NCI-H1694 treated with DMSO at 0.1 percent for 48 hours (cell line): ENCODE data around the gene ZNF236.
A peak's percentile ranks its signal among the peaks of the same experiment; 100 is the strongest.
"Not testable (repeated sequence)": the region's sequence is repeated elsewhere in the genome, so short reads cannot be mapped to it uniquely, and the experiment has no call there.

Experiments
- DNase-seq: peaks from one replicate; lab custom pipeline; 2025; lab: John Stamatoyannopoulos, UW

The ZNF236 gene

DNA sequence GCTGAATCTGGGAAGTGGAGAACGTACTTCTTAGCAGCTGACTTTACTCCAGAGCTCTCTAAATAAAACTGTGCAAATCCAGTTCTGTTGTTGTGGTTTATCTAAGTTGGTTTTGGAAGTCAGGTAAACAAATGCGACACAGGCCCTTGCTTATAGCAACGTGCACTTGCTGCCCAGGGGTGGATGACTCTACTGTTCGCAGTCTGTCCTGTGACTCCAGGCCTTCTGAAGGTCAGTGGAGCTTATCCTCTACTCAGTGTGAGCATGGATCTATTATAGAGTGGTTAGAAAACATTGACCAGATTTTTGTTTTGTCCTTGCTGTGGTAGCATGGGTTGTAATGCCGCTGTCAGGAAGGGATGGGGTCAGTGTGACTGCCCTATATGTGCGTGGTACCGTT lies 89.1 kb downstream of the ZNF236 start:
- no peak for DNase-seq

DNA sequence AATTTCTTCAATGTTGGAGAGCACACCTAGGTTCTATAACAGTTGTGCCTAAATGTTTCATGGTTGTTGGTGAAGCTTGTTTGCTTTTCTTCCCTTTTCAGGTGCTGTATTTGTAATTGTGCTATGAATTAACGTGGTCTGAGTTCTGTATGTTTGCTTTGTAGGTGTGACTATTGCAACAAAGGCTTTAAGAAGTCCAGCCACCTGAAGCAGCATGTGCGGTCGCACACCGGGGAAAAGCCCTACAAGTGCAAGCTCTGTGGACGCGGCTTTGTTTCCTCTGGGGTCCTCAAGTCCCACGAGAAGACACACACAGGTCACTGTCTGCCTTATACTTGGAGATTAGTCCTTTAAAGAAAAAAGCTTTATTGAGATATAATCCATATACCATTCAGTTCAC lies 91.2 kb downstream of the ZNF236 start:
- no peak for DNase-seq

DNA sequence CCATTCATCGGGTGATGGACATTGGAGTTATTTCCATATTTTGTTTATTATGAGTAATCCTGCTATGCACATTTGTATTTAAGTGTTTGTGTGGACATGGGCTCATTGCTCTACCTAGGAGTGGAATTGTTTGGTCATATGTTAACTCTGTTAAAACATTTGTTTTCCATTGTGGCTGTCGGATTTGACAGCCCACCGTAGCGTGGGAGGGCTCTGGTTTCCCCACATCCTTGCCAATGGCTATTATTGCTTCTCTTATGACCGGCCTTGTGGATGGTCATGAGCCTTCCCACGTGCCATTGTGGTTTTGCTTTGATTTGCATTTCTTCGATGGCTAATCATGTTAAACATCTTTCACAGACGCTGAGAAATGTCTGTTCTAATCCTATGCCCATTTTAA lies 92.0 kb downstream of the ZNF236 start:
- no peak for DNase-seq

DNA sequence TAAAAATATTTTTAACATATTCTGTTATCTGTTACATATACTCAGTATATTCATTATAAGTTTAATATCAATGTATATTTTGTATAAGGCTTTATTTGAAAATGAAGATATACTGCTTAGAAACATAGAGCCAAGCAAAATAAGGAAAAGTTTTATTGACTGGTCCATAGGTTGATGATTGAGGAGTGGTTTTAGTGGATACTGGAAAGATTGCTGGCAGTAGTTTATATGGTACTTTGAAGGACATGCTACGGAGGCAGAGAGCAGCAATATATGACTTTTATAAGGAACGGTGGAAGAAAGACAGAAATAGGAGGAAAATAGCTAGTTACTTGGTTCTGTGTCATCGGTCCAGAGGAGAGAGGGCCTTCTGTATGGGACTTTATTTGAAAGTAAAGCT lies 92.4 kb downstream of the ZNF236 start:
- no peak for DNase-seq

DNA sequence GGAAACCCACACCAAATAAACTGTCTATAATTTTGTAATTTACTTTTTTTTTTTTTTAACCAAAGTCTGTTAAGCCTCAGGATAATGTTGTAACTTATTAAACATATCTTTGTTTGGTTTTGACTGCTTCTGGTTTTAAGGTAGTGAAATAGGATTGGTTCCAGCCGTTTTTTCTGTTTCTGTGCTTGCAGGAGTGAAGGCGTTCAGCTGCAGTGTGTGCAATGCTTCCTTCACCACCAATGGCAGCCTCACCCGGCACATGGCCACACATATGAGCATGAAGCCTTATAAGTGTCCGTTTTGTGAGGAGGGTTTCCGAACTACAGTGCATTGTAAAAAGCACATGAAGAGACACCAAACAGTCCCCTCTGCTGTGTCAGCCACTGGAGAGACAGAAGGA lies 93.1 kb downstream of the ZNF236 start:
- no peak for DNase-seq

DNA sequence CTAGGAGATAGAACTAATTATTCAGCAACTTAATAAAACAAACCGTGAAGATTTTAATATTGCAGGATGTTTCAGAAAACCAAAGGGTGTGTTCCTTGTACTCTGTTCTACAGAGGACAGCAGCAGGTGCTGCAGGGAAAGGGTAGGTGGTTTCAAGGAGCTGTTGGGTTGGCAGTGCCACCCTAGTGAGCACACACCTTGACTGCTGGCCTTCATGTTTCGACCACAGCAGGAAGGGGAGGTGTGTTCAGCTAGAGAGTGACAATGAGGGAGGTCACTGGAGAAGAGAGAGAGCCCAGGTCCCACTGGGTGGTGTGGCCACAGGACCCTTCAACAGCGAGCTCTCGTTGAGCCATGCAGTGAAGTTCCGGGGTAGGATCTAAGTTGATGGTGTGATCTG lies 98.6 kb downstream of the ZNF236 start:
- no peak for DNase-seq

DNA sequence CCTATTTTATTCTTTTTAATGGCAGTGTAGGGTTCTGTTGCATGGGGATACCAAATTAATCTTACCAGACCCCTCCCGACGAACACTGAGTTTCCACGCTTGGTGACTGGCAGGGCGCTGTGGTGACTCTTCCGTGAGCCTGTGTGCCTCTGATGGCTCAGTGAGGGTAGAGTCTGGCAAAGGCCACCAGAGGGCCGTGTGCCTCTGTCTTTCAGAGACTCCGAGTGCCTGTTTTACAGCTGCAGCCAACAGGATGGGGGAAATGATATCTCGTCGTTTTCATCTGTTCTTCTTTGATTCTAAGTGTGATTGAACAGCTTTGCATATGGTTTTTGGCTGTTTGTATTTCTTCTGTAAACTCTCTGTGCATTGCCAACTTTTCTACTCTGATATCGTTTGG lies 99.8 kb downstream of the ZNF236 start:
- peak; percentile 19 for DNase-seq

DNA sequence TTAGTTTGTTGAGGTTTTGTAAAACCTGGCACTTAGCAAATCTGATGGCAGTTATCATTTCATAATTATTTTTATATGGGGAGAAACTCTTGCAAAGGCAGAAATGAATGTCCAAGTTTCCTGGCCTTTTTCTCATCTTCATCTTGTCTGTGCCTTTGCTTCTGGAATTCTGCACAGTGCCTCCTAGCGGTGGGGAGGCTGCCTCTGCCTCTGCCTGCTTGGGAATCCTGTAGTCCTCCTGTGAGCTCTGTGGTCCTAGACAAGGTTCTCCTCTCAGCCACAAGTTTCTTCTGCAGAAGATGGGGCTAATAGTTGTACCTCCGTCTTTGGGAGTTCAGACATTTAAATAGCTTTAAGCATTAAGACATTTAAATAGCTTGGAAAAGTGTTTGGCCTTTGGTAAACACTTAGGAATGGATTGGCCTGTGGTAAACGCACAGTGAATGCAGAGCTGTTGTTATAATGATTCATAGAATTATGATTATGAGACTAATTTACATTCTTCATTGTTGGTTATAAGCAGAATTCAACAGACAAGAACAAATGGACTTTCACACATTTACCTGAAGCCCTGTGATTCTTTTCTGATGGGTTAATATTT lies 101.2 kb downstream of the ZNF236 start:
- no peak for DNase-seq

DNA sequence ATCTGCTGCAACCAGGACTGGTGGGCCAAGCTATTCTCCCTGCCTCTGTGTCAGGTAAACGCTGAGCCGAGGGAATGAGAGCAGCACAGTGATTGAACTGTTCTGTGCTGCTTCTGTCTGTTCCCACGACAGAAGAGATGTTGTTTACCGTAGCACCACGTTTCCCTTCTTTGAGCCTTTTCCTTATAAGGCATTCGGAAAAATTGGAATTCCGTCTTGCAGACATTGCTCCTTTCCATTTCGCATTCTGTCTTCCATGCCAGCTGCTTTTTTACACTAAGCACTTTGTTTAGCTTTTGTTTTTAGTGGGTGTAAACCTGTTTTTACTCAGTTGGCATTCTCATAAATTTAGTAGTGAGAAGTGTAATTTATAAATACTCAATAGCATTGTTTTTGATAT lies 103.1 kb downstream of the ZNF236 start:
- DNase-seq: no peak

DNA sequence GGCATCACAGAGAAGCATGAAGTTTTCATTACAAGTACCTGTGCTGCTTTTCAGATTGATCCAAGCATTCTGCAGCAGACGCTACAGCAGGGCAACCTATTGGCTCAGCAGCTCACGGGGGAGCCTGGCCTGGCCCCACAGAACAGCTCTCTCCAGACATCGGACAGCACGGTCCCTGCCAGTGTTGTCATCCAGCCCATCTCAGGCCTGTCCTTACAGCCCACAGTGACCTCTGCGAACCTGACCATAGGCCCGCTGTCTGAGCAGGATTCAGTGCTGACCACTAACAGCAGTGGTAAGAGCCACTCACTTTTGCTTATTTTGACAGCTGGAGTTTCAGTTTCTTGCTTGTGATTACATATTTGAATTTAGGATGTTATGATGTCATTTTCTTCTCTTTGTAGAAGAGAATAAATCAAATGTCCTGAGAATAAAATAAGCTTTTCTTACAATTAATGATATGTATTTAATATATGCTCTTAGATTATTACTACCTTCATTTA lies 104.9 kb downstream of the ZNF236 start:
- DNase-seq: no peak

DNA sequence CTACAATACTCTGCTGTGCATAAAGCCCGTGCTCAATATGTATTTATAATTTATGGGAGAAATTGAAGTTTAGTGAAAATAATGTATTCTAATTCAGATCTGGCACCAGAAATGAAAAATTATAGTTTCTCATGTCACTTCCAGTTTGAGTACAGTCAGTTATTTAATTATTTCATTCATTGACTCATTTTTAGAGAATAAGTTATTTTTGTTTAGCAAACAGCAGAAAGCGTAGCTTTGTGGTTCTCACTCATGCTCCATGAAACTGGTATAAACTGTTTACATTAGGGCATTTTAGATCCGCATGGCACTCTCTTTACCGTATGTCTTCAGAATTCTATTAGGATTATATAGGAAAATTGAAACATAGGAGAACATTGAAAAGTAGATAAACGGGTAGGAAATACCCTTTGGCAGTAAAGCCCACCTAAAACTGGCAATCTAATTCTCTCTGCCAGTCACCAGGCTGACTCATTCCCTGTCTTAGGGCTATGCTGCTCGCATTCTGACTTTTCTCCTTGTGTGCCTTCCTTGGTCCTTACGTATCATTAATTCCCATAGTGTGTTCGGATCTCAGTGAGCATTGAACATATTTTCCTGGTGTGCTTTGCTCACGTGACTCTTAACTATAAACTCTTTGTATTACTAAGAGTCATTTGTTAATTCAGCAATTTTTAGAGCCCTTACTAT lies 106.0 kb downstream of the ZNF236 start:
- DNase-seq: no peak

DNA sequence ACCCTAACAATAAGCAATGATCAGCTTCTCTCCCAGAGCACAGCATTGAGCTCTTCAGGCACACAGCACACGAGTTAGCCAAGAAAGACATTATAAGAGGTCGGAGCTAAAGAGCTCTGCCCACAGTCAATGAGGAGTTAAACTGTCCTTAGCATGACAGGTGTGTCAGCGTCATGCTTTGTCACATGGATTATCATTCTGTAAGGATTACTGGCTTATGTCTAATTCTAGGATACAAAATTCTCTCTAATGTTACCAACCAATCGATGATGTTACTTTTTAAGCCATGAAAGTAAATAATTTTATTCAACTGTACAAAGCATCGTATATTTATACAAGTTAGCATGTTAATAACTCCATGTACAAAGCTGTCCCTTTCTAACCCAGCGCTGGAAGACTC lies 108.8 kb downstream of the ZNF236 start:
- no peak for DNase-seq

DNA sequence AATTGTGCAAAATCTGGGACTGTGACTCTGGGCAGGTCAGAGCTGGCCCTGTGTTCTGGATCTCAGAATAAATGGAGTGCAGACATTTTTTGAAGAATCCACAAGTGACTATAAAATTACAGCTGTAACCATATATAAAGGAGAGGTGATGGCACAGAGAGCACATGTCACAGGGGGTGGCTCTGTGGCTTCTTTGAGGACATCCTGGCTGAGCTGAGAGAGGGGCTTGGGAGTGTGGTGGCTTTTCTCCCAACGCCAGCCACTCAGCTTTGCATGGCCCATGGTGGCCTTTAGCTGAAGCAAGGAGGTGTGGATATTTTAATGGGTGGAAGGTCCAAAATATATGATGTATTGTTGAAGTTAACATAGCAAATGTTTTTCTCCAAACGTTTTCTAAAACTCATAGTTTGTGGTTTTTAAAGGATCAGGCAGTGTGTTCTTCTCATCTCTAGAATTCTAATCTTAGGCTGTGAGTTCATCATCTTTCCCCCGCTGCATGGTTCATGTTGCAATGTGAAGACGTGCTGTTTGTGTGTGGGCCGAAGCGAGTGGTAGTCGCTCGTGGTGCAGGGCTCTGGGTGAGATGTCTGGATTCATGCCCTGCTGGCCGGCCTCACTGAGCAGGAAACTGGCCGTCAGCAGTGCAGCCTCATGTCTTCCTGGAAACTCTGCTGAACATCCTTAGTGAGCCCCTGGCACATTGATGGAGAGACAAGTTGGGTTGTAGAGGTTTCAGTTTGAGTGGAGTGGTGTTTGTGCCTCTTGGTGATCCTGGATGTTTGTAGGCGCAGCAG lies 109.9 kb downstream of the ZNF236 start:
- DNase-seq: no peak

DNA sequence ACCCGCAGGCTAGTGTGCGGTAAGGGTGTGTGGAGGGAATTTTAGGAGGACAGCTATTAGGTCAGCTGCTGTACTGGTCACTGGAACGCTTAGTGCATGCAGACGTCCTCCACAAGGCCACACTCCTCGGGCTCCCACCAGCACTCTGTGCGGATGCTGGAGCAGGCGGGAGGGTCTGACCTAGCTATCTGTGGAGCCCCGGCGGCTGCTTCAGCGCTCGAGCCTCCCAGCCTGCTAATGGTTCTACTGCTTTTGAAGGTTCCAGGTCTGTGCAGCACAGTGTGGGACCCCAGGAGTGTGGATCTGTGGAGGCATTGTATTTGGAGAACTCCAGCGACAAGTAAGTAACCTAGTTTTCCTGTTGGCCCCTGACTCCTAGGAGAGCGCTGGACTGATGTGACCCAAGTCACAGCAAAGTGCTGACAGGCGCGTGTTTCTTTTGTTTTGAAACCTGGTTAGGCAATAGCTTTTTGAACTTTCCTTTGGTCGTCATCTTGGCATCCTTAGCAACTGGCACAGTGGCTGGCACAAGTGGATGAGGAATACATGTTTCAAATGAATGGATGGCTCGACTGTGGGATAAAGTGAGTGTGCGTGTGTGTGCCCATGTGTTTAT lies 113.5 kb downstream of the ZNF236 start:
- no peak for DNase-seq

DNA sequence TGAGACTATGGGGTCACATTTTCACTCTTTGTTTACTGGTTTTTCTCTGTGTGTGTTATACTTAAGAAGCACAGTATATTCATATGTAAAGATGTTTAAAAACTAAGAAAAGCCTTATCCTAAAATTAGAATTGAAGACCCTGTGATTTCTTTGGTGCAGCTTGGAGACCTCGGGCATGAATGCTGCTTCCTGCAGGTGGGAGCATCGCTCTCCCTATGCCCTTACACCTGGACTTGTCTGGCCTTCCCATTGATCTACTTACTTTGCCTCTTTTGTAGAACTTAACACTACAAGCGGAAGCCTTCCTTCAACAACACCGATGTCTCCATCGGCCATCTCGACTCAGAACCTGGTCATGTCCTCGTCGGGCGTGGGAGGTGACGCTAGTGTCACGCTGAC lies 114.5 kb downstream of the ZNF236 start:
- no peak for DNase-seq

DNA sequence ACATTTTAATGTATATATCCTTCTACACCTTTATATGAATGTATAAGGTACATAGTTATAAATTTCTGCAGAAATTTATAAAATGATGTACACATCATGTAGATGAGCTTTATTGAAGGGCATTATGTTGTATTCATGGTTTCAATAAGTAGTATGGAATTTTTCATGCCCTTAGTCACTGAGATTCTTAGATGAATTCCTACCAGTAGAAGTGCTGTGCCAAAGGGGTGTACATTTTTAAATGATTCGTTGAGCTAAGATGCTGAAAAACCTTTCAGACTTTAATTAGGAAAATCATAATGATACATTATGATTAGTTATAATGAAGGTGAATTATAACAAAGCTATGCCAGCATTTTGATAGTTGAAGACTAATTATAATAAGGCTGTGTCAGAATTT lies 115.2 kb downstream of the ZNF236 start:
- no peak for DNase-seq

DNA sequence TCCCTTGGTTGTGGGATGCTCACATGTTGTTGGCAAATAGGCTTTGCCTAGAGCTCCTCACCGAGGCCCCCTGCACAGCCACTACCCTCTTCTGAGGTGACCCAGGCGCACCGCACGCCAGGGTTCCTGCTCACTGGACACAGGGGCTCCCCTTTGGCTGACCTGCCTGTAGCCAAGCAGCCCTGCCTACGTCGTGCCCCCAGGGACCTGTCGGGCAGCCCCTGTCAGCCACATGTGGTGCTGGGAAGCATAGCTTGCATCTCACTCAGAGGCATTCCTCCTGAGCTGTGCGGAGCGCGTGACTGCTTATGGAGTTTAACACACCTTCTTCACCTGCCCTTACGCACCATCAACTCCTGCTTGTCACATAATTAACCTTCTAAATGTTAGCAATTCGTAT lies 116.3 kb downstream of the ZNF236 start:
- DNase-seq: no peak

DNA sequence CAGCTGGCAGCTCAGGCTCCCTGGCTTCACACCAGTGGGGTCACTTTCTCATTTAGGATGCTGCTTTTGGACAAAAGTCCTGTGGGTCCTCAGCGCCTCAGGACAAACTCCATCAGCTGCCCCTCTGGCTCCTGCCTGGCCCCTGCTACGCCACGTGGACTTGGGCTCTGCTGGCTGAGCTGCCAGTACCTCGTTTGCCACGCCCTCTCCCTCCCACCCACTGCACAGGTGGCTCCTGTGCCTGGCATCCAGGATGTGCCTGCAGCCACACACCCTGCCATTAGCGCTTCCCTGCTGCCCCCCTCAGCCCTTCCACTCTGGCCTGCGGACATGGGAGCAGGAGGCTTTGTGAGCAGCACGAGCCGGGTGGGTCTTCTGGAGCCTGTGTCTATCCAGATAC lies 118.9 kb downstream of the ZNF236 start:
- DNase-seq: no peak

DNA sequence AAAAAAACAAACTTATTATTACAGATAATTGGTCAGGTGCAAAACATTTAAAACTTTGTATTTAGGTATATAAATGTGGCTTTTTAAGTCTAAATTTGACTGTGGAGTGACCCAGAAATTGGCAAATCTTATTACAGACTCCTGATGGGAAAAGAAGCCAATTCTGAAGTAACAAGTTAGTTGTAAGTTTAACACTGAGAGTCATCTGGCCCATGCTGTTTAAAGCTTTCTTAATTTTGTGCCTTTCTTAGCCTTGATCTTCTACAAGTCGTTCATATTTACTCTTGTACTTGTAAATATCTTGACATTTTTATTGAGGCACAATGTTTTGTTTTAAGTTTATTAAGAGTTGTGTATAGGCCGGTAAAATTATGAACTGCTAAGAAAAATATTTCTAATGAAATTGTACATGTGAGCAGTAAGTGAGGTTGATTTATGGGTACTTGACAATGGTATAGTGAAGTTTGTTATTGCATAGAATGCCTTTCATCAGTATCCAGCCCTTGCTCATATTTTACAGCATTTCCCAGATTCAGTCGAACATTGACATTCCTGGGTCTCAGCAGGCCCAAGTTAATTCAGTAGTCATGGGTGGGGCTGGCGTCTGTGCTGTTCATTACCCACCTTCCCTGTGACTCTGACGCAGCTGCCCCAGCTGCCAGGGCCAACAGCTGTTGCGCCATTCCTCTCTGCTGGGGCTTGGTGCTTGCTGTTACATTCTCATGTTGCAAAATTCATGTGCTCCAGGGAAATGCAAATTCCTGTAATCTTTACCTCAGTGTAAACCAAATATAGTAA lies 121.4 kb downstream of the ZNF236 start:
- no peak for DNase-seq

DNA sequence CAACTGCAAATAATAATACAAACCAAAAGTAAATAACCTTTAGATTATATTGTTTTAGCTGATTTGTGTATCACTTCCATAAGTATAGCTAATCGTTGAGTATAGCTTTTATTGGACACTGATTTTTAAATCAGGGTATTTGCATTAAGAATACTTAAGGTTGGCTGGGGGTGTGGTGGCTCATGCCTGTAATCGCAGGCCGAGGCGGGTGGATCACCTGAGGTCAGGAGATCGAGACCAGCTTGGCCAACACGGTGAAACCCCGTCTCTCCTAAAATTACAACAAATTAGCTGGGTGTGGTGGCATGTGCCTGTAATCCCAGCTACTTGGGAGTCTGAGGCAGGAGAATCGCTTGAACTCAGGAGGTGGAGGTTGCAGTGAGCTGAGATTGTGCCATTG lies 122.0 kb downstream of the ZNF236 start:
- not testable (repeated sequence) for DNase-seq

DNA sequence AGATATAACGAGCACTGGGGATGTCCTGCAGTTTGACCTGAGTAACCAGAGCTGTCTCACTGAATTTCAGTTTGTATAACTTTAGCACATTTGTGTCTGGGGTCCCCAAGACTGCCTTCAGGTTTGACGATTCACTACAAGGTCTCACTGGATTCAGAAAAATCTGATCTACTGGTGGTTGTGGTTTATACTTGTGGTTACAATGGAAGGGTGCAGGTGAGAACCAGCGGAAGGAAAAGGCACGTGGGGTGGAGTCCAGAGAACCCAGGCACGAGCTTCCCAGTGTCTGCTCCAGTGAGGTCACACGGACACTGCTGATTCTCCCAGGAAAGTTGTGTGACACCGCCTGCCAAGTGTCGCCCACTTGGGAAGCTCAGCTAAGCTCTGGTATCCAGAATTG lies 126.0 kb downstream of the ZNF236 start:
- no peak for DNase-seq
